KMS-11 (cell line): ENCODE data around the gene TTC31.

Source experiments
- H2AFZ ChIP-seq: fragments of 200-600 bp; sonication (generic); 2 replicates; pipeline ENCODE4 v1.6.1; 2016; ENCODE audit warnings: antibody characterized with exemption, mixed run types, low read depth
- H3K27ac ChIP-seq: fragments of 200-600 bp; sonication (generic); 2 replicates; pipeline ENCODE4 v1.6.1; 2016; ENCODE audit warnings: mild to moderate bottlenecking, mixed run types
- H3K27me3 ChIP-seq: fragments of 200-600 bp; sonication (generic); 2 replicates; pipeline ENCODE4 v1.6.1; 2017; ENCODE audit warnings: mild to moderate bottlenecking, low read depth, mixed run types, moderate library complexity; ENCODE audit not compliant: insufficient read depth
- H3K36me3 ChIP-seq: fragments of 200-600 bp; sonication (generic); 2 replicates; pipeline ENCODE4 v1.6.1; 2017; ENCODE audit warnings: mild to moderate bottlenecking, mixed run types; ENCODE audit not compliant: insufficient read depth
- H3K4me1 ChIP-seq: fragments of 200-600 bp; sonication (generic); 2 replicates; pipeline ENCODE4 v1.6.1; 2016; ENCODE audit warnings: mild to moderate bottlenecking, low read depth, mixed run types; ENCODE audit not compliant: poor library complexity, severe bottlenecking
- H3K4me2 ChIP-seq: fragments of 200-600 bp; sonication (generic); 2 replicates; pipeline ENCODE4 v1.7.0; 2016; ENCODE audit warnings: mild to moderate bottlenecking, mixed run types
- H3K4me3 ChIP-seq: fragments of 200-600 bp; sonication (generic); IDR thresholded peaks from 2 replicates; pipeline ENCODE4 v1.6.1; 2017; ENCODE audit warnings: low read depth, low read length, mixed read lengths; ENCODE audit not compliant: insufficient read depth
- H3K79me2 ChIP-seq: fragments of 200-600 bp; sonication (generic); 2 replicates; pipeline ENCODE4 v1.6.1; 2016; ENCODE audit warnings: low read depth, mixed run types; ENCODE audit not compliant: insufficient read depth
- H3K9ac ChIP-seq: fragments of 200-600 bp; sonication (generic); 2 replicates; pipeline ENCODE4 v1.6.1; 2016; ENCODE audit warnings: mild to moderate bottlenecking, mixed run types
- H4K20me1 ChIP-seq: fragments of 200-600 bp; sonication (generic); 2 replicates; pipeline ENCODE4 v1.6.1; 2016; ENCODE audit warnings: mild to moderate bottlenecking, mixed run types; ENCODE audit not compliant: insufficient read depth
- CTCF ChIP-seq: fragments of 200-600 bp; sonication (generic); conservative IDR thresholded peaks from 2 replicates; pipeline ENCODE4 v1.6.1; 2017; ENCODE audit warnings: low read depth, mild to moderate bottlenecking, antibody characterized with exemption, low read length, moderate library complexity, mixed read lengths

The TTC31 gene

GRCh38 chr2:74488643-74489481 is 6.0 kb downstream of the TTC31 start:
- no peak overlapping the region for H3K27ac ChIP-seq
- H3K4me1 ChIP-seq: no peaks in the 10 kb centered on the region
- H3K36me3 ChIP-seq: no peaks in the 10 kb centered on the region
- H2AFZ ChIP-seq: no peak overlapping the region
- H3K27me3 ChIP-seq: no peaks in the 10 kb centered on the region
- H3K79me2 ChIP-seq: no peaks in the 10 kb centered on the region; the same call in 1 of the 2 replicates
- TF ChIP-seq CTCF: no peak
- no peaks in the 10 kb centered on the region for H4K20me1 ChIP-seq
- H3K4me2 ChIP-seq: no peak overlapping the region
- no peak overlapping the region for H3K9ac ChIP-seq
- H3K4me3 ChIP-seq: no peak overlapping the region

DNA sequence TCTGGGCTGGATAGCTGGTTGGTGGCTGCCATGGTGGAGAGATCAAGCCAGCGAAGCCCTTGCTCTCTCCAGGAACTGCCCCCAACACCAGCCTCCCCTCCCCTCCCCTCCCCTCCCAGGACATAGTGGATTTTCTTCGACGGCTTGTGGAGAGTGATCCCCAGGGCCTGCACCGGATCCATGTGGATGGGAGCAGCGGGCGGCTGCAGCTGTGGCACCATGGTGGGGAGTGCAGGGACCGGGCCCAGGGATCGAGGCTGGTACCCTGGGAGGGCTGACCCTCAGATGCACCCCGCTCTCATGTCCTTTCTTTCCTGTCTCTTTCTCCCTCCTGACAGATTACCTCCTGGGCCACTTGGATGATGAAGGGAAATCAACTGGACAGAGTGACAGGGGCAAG is 7.0 kb downstream of the TTC31 start:
- Histone ChIP-seq H3K4me3 (no peak overlapping the region), H3K79me2 (no peaks in the 10 kb centered on the region; the same call in 1 of the 2 replicates), H4K20me1 (no peaks in the 10 kb centered on the region), H2AFZ (no peak overlapping the region), H3K27ac (no peak overlapping the region), H3K27me3 (no peaks in the 10 kb centered on the region), H3K4me1 (no peaks in the 10 kb centered on the region), H3K9ac (no peak overlapping the region), H3K36me3 (no peaks in the 10 kb centered on the region), H3K4me2 (no peak overlapping the region)
- no peak for TF ChIP-seq CTCF

GRCh38 chr2:74491648-74492544 is 9.0 kb downstream of the TTC31 start:
- no peak overlapping the region for H3K4me2 ChIP-seq
- H3K27ac ChIP-seq: no peak overlapping the region
- H3K27me3 ChIP-seq: no peaks in the 10 kb centered on the region
- TF ChIP-seq CTCF: no peak
- H4K20me1 ChIP-seq: no peaks in the 10 kb centered on the region
- no peak overlapping the region for H3K9ac ChIP-seq
- H2AFZ ChIP-seq: no peak overlapping the region
- no peak overlapping the region for H3K4me3 ChIP-seq
- no peaks in the 10 kb centered on the region for H3K79me2 ChIP-seq
- no peaks in the 10 kb centered on the region for H3K4me1 ChIP-seq
- no peaks in the 10 kb centered on the region for H3K36me3 ChIP-seq

- Histone ChIP-seq H3K27me3 (no peaks in the 10 kb centered on the region), H4K20me1 (no peaks in the 10 kb centered on the region), H3K79me2 (no peaks in the 10 kb centered on the region), H3K4me3 (no peak overlapping the region), H3K9ac (no peak overlapping the region), H3K36me3 (no peaks in the 10 kb centered on the region), H3K4me1 (no peaks in the 10 kb centered on the region), H3K27ac (no peak overlapping the region), H2AFZ (no peak overlapping the region), H3K4me2 (no peak overlapping the region)
- no peak for TF ChIP-seq CTCF
These were observed 10.7 kb downstream of the TTC31 start for GRCh38 chr2:74493546-74493945.
